Left lung (tissue), 10 donors: Measurements from ENCODE around the gene SLC25A3. TPM values are rescaled to one million over a fixed set of nuclear protein-coding genes. Genes with fewer than 3 reads are reported as not detected.
"Not testable (repeated sequence)": the region's sequence is repeated elsewhere in the genome, so short reads cannot be mapped to it uniquely, and the experiment has no call there.

Experiments
- ATAC-seq: fragments of 200-7000 bp; cut with Tn5 transposase; one replicate; pipeline ENCODE4 v1.9.1; 2020; ENCODE audit warnings: moderate library complexity
- DNase-seq, 4 donors: peaks; one replicate each; pipeline ENCODE4 v3.0.0-alpha.2; 2013 to 2020
- H3K27ac ChIP-seq, 2 donors: fragments of 200-600 bp; sonication (generic) in 1 of 2; one replicate each; pipeline versions ENCODE4 v1.5.0 to v1.8.0; 2020 to 2021
- H3K27me3 ChIP-seq, 2 donors: fragments of 200-600 bp; sonication (generic) in 1 of 2; one replicate each; pipeline versions ENCODE4 v1.5.0 to v1.8.0; 2020 to 2021
- H3K36me3 ChIP-seq, 2 donors: fragments of 200-600 bp; sonication (generic) in 1 of 2; one replicate each; pipeline versions ENCODE4 v1.5.0 to v1.8.0; 2020 to 2021
- H3K4me1 ChIP-seq, 2 donors: fragments of 200-600 bp; one replicate each; pipeline ENCODE4 v1.8.0; 2021
- H3K4me3 ChIP-seq, 2 donors: fragments of 200-600 bp; sonication (generic) in 1 of 2; one replicate each; pipeline versions ENCODE4 v1.5.0 to v1.8.0; 2020 to 2021; ENCODE audit warnings: mild to moderate bottlenecking in 1 of 2
- H3K9me3 ChIP-seq, 2 donors: fragments of 200-600 bp; sonication (generic) in 1 of 2; one replicate each; pipeline versions ENCODE4 v1.5.0 to v1.8.0; 2020 to 2021
- intact Hi-C, 2 donors: fragments of 100-400 bp; cut with DNase I; formaldehyde crosslinking; loops; one replicate each; pipeline versions ENCODE4 v1.11.2 to v1.14.2; 2022
- polyA plus RNA-seq, 6 donors: library from polyadenylated mRNA; unstranded; fragments of 120-200 nt; gene quantifications; one replicate each; pipeline ENCODE4 v1.2.1, GENCODE V29; 2013; ENCODE audit not compliant: insufficient read length in 6 of 6
- total RNA-seq, 2 donors: library from RNA; stranded (reverse); fragmentation: NEBNext Ultra II Directional; extraction: Animal tissue kit (Norgen Biotek cat#: 25700); gene quantifications; one replicate each; pipeline ENCODE4 v1.2.1, GENCODE V29; 2021
- TF ChIP-seq, protein P1 (sequence below), 2 donors: fragments of 200-600 bp; sonication (generic) in 1 of 2; IDR thresholded peaks; one replicate each; pipeline versions ENCODE4 v1.5.0 to v1.8.0; 2021; ENCODE audit warnings: antibody characterized with exemption in 2 of 2
- donor health status: DM: no; HTN: yes; CAD: no.
- donor health status: DM: no; HTN: no; CAD: no.

Gene SLC25A3
- total and polyA plus RNA-seq, 8 donors, result 402 to 654 (median 607) TPM

DNA sequence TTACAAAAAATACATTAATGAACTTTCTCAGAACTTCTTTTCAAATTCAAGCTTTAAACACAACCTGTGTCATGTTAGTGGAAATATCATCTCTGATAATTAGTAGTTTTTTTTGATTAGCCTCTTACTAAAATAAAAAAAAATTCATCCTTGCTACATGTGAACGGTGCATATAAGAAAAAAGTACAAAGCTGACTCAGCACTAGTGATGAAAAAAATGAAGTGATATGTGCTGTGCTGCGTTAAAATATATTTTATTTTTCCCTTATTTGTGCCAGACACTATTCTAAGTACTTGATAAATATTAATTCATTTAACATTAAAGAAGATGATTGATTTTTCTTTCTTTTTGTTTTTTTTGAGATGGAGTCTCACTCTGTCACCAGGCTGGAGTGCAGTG is 43.6 kb downstream of the SLC25A3 start:
- intact Hi-C loops, result no loop called here
- peaks cover 0 to 50% of the 10 kb centered on the region in 2 donors for H3K4me1 ChIP-seq
- no peaks in the 10 kb centered on the region for H3K36me3 ChIP-seq
- no peak for DNase-seq
- H3K9me3 ChIP-seq, result no peaks in the 10 kb centered on the region
- no peaks in the 10 kb centered on the region for H3K27me3 ChIP-seq
- TF ChIP-seq, protein P1, sequence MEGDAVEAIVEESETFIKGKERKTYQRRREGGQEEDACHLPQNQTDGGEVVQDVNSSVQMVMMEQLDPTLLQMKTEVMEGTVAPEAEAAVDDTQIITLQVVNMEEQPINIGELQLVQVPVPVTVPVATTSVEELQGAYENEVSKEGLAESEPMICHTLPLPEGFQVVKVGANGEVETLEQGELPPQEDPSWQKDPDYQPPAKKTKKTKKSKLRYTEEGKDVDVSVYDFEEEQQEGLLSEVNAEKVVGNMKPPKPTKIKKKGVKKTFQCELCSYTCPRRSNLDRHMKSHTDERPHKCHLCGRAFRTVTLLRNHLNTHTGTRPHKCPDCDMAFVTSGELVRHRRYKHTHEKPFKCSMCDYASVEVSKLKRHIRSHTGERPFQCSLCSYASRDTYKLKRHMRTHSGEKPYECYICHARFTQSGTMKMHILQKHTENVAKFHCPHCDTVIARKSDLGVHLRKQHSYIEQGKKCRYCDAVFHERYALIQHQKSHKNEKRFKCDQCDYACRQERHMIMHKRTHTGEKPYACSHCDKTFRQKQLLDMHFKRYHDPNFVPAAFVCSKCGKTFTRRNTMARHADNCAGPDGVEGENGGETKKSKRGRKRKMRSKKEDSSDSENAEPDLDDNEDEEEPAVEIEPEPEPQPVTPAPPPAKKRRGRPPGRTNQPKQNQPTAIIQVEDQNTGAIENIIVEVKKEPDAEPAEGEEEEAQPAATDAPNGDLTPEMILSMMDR (IDR thresholded peaks at IDR 0.05), result no peak
- no peak overlapping the region for H3K4me3 ChIP-seq
- no peak for ATAC-seq
- no peak overlapping the region for H3K27ac ChIP-seq

DNA sequence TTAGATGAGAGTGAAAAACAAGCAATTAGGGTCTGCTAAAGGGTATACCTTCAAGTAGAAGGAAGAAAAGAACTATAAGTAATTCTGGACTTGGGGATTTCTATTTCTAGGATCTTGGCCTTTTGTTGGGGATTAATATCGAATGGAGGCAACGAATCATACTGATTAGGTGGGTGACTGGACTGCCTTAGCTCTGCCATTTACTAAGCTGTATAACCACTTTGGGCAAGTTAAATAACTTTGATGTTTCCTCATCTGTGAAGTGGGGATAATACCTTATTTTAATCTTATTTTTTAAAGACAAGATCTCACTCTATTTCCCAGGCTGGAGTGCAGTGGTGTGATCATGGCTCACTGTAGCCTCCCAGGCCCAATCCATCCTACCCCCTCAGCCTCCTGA is 44.5 kb downstream of the SLC25A3 start:
- ATAC-seq (no peak), DNase-seq (no peak)
- H3K27ac ChIP-seq, result no peak overlapping the region
- peaks cover 0 to 60% of the 10 kb centered on the region in 2 donors for H3K4me1 ChIP-seq
- TF ChIP-seq, protein P1 (IDR thresholded peaks at IDR 0.05), result no peak
- H3K36me3 ChIP-seq, result no peaks in the 10 kb centered on the region
- no peak overlapping the region for H3K4me3 ChIP-seq
- H3K9me3 ChIP-seq, result no peaks in the 10 kb centered on the region
- intact Hi-C loops, result no loop called here
- H3K27me3 ChIP-seq, result no peaks in the 10 kb centered on the region

DNA sequence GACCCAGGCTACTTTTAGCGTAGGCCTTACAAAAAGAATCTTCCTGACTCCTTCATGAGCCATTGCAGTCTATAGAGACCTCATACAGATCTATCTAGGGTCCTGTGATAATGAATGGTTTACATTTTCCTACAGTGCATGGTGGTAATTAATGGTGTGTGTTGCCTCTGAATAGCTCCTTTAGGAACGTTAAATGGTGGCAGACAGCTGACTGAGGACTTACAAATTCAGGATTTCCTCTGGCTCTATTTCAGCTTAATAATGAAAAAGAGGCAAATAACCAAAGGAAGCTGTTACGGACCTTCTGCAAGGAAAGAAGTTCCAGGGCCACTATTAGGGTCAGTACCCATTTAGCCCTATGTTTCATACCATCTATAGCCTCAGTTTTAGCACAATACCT is 46.0 kb downstream of the SLC25A3 start:
- H3K27ac ChIP-seq, result no peak overlapping the region

DNA sequence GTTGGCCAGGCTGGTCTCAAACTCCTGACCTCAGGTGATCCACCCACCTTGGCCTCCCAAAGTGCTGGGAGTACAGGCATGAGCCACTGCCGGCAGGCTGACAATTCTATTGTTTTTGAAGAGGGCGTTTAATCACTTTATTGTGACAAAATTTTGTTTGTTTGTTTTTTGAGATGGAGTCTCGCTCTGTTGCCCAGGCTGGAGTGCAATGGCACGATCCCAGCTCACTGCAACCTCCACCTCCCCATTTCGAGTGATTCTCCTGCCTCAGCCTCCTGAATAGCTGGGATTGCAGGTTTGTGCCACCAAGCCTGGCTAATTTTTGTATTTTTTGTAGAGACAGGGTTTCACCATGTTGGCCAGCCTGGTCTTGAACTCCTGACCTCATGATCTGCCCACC is 49.3 kb downstream of the SLC25A3 start:
- H3K27me3 ChIP-seq, DNase-seq, H3K36me3 ChIP-seq, H3K9me3 ChIP-seq, intact Hi-C loops, ATAC-seq: not testable (repeated sequence)
- peak overlapping the region in 1 of 2 donors; percentile 92 for H3K27ac ChIP-seq
- H3K4me1 ChIP-seq, result peaks cover 12 to 63% of the 10 kb centered on the region in 2 donors
- peak overlapping the region in 1 of 2 donors; percentile 100 for H3K4me3 ChIP-seq

More for the DNA sequence above, 46.0 kb downstream of the SLC25A3 start:
- DNase-seq (no peak), ATAC-seq (no peak)
- TF ChIP-seq, protein P1 (IDR thresholded peaks at IDR 0.05), result no peak
- Histone ChIP-seq H3K9me3 (no peaks in the 10 kb centered on the region), H3K27me3 (no peaks in the 10 kb centered on the region), H3K4me1 (peaks cover 0 to 66% of the 10 kb centered on the region in 2 donors), H3K4me3 (no peak overlapping the region), H3K36me3 (no peaks in the 10 kb centered on the region)
- intact Hi-C loops, result no loop called here

DNA sequence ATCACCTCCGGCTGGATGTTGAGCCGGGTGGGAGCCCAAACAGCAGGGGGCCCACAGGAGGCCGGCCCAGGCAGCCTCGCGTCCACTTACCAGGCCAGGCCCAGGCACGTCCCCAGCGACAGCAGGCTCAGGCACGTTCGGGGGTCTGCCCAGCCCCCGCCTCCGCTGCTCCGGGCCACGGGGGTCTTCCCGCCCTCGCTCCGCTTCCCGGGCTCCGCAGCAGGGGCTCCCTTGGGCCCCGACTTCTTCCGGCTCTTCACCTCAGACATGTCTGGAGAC is 50.9 kb downstream of the SLC25A3 start:
- peaks cover 0 to 10% of the 10 kb centered on the region in 2 donors for H3K36me3 ChIP-seq
- DNase-seq (no peak), ATAC-seq (peak; percentile 18)
- no peaks in the 10 kb centered on the region for H3K27me3 ChIP-seq
- peak overlapping the region; percentile 91 to 92 for H3K27ac ChIP-seq
- TF ChIP-seq, protein P1 (IDR thresholded peaks at IDR 0.05), result no peak
- no peaks in the 10 kb centered on the region for H3K9me3 ChIP-seq
- intact Hi-C loops, result no loop called here
- peaks cover 12 to 57% of the 10 kb centered on the region in 2 donors for H3K4me1 ChIP-seq
- peak overlapping the region; percentile 96 to 100 for H3K4me3 ChIP-seq
